HG02852 (cell line): ENCODE measurements around the gene MMP26.

Experiments
- ATAC-seq: cut with Tn5 transposase; IDR thresholded peaks from one replicate; pipeline ENCODE4 v1.9.1; 2021; ENCODE audit warnings: mild to moderate bottlenecking, moderate library complexity; ENCODE audit not compliant: unreplicated experiment

The MMP26 gene

GRCh38 chr11:4704054-4704789, at the start of gene MMP26:
Gene MMP26, plus strand, starts transcription at chr11:4704784.
- ATAC-seq = peak; percentile 53

DNA sequence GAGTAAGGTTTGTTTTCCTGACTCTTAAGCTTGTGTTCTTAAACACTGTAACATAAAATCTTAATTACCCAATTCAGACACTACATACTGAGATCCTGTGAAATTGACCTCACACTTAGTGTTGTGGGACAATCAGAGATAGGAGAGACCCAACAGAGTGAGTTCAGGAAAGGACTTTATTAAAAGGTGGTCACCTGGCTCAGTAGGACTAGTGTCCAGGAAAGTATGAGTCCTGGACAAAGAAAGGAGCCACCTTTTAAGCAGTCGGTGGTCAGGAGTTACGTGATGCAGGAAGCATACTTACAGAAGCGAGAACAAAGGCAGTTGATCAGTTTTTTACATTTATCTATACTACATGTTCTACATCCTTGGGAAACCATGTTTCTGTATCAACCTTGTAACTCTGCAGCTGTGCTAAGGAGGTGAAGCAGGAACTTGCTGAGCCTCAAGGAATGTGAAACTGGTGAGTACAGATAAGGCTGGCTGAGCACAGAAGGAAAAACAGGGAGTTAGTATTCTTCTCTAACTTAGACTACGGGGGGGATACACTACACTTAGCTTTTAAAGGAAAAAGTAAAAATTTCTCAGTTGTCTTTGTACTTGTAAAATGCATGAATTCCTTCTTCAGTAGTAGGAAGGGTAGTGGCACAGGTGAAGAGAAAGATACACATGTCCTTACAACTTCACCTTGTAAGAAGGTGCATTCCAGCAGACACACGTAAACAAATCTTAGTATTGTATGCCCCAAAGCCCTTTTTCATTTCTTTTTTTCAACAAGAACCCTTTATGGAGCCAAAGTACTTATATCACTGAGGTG, 45.7 kb upstream of the MMP26 start:
- no peak for ATAC-seq

DNA sequence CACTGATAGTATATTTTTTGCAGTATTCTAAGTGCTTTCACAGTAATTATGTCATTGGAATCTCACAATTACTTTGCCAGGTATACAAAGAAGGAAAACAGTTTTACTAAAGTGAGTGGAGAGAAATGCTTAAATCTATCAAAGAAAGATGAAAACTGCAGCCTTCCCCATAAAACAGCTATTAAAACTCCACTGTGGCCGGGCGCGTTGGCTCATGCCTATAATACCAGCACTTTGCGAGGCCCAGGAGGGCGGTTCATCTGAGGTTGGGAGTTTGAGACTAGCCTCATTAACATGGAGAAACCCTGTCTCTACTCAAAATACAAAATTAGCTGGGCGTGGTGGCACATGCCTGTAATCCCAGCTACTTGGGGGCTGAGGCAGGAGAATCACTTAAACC, 41.7 kb upstream of the MMP26 start:
- ATAC-seq = no peak

DNA sequence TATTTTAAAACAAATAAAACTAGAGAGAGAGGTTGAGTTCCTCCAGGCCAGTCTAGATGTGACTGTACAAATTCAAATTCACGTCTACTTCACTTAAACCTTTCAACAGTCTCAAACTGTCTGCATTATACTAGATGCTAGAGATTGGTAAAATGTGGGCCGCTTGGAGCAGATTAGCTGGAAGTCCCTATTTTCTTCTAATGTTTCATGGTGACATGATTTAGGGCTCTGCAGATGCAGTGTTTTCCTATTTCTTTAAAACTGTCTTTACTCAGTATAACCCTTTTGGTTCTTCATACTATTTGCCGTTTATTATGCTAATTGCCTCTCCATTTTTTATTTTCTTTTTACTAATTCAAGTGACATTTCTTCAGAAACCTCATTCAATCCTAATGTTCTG, 40.4 kb upstream of the MMP26 start:
- no peak for ATAC-seq

DNA sequence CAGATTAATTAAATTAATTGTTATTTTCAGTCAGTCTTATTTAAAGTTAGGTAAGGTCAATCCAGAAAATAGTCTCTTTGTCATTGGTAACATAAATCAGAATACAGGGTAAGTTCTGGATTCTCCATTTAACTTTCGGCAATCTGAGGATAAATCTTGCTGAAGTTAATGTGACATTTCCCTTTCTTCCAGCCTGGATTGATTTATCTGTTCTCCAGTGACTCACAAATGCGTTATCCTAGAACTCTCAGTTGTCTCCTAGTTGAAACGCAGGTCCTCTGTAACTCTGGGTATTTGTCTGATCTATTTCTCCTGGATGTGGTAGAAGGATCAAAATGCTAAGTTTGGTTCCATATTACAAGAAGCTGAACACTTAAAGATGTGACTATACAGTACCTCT, 39.8 kb upstream of the MMP26 start:
- ATAC-seq = no peak

GRCh38 chr11:4665424-4665823, 39.2 kb upstream of the MMP26 start:
- no peak for ATAC-seq

GRCh38 chr11:4671741-4672140, 32.8 kb upstream of the MMP26 start:
- ATAC-seq = no peak

- ATAC-seq = no peak
These were observed 32.1 kb upstream of the MMP26 start for GRCh38 chr11:4672470-4672869.

GRCh38 chr11:4673781-4674180, 30.8 kb upstream of the MMP26 start:
- no peak for ATAC-seq

DNA sequence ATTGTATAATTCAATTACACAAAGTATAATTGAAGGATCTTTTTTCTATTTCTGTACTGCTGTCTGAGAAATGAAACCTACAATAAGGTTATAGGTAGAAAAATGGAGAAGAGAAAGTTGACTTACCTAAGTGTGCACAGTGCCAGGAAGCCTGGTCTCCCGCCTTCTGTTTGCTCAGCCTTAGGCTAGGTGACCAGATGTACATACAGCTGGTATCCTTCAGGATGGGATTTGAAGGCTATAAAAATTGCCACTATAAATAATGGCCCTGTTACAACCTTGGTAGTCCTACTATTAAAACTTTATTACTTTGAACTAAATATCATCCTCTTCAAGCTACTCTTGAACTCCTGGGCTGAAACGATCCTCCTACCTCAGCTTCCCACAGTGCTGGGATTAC, 26.6 kb upstream of the MMP26 start:
- no peak for ATAC-seq

GRCh38 chr11:4680341-4680740, 24.2 kb upstream of the MMP26 start:
- ATAC-seq = no peak

GRCh38 chr11:4682623-4683419, 21.8 kb upstream of the MMP26 start:
- no peak for ATAC-seq

DNA sequence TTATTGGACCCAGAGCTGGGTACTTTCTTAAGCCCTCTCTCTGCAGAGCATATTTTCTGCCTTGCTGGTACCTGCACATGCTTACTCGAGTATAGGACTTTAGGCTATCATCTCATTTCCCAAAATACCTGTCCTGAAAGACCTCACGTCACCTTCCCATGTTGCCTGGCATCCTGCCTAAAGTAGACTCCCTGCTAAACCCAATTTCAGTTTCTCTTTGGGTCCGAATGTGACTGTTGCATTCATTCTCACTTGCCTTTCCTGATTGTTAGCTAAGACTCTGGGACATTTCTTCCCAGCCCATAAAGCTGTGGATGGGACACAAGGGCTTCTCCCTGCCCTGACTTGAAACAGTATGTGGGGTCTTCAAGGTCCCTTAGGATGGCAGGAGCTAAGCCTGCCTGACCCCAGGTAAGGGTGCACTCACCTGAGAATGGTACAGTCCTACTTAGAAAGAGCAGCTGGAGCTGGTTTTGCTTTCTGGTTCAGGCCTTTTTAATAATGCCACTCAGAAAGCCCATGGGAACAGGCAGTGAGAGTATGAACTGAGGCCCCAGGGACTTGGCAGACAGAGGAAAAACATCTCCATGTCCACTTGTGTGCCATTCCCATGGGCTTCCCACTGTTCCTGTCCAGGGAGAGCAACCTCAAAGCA, 19.8 kb upstream of the MMP26 start:
- ATAC-seq = no peak

- no peak for ATAC-seq
These were observed 9.1 kb upstream of the MMP26 start for GRCh38 chr11:4695442-4695841.

- ATAC-seq = no peak
These were observed 7.0 kb upstream of the MMP26 start, which contains the start of gene OR51E2 for GRCh38 chr11:4697585-4697984. Gene OR51E2, minus strand, starts transcription at chr11:4697853. Its CDS starts 15,142 bp downstream, at chr11:4682711.

- peak; percentile 88 for ATAC-seq
These were observed 4.7 kb upstream of the MMP26 start for GRCh38 chr11:4699697-4700435.

- ATAC-seq = no peak
These were observed 4.2 kb upstream of the MMP26 start for GRCh38 chr11:4700436-4700820.

- ATAC-seq = no peak
These were observed 278 bp downstream of the MMP26 start for GRCh38 chr11:4704790-4705334.

GRCh38 chr11:4713241-4713640, 8.7 kb downstream of the MMP26 start:
- ATAC-seq = no peak

DNA sequence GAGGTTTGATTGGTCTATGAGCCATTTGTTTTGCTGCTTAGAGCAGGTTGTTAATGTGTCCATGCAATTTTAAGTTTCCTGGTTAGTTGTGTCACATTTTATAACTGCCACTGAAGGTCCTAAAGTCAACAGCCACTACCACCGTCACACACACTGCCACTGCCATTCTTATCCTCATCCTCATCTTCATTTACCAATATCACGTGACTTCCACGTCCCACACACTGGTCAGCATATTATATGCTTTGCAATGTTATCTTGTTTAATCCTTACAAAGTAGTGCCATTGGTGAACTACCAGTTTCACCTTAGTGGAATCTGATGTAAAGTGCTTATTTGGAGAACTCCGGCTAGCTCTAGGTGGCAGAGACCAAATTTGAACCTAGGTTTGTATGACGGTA, 9.7 kb downstream of the MMP26 start:
- ATAC-seq = no peak
